GM21619 (cell line): ENCODE measurements around the gene CTCFL.

Experiments
- ATAC-seq: cut with Tn5 transposase; IDR thresholded peaks from one replicate; pipeline ENCODE4 v1.9.1; 2021; ENCODE audit not compliant: unreplicated experiment

CTCFL gene

DNA sequence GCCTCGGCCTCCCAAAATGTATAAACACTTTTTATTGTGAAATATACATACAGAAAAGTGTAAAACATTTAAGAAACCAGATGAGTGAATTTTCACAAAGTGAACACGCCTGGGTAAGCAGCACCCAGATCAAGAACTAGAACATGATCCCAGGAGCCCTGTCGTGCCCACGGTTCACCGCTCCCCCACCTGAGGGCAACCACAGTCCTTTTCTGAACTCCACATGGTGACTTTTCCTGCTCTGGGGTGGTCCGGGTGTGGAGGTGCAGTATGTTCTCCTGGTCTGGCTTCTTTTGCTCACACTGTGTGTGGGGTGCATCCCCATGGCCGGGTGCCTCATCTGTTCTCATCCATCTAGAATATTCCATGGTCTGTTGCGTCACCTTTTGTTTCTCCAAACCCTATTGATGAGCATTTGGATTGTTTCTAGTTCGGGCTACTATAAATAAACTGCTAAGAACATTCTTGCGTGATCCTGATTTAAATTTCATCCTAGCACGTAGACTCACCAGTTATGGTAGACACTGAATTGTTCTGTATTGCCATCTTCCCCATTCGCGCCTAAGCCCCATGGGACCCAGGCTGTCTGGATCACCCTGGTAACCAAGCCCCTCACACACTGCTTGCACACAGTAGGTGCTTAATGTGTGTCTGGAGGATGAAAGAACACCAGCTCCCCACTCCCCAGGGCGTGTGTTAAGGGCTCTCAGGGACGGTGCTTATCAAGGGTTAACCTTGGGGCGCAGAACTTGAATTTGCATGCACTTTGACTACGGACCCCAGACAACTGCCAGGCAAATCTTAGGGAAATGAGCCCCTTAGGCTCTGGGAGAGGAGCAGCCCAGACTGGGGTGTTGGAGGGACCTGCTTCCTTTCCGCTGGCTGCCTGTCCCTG, 56.2 kb downstream of the CTCFL start:
- no peak for ATAC-seq

DNA sequence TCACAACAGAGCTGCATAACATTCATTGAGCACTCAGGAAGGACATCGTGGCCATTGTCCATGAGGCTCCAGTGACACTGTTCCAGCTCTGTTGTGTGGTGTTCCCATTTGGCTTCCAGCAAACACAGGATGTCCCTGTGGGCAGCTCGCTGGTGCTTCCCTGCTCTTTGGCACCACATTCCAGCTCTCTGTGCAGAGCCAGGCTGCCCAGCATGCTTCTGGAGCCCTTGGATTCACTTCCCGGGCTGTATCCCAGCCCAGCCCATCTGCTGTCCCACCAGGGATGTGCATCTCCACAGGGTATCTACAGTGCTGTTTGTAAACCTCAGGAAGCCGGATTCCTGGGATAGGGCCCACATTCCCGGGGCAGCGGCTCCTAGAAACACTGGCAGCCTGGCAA, 57.2 kb downstream of the CTCFL start:
- no peak for ATAC-seq

DNA sequence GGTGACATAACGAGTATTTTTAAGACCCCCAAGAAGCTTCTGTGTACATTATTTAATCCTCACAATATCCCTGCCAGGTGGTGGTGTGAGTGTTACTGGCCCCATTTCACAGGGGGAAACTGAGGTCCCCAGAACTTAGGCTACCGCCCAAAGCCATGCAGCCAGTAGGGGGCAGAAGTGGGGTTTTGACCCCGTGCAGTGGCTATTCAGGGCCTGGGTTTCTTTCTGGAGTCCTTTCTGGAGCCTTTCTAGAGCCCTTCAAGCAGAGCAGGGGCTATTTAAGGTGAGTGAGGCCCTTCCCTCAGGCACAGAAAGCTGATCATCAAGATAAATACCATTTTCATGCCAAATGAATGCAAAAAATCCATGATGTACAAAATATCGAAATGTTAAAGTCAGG, 59.0 kb downstream of the CTCFL start:
- ATAC-seq = no peak

DNA sequence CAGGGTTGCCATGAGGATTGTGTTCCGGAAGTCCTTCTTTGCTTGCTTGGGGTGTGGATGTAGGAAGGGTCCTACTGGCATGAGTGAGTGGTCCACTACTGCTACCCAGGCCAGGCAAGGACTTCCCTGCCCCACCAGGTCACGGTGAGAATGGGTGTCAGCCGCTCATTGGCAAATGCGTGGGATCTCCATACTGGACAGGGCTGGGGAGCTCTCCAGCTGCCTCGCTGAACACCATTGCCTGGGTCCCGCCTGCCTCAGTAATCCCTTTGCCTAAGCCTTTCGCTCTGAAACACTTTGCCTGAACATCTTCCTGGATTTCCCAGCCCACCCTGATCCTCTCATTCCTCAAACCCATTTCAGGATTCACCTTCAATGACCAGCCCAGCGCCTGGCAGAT, 59.5 kb downstream of the CTCFL start:
- ATAC-seq = no peak

DNA sequence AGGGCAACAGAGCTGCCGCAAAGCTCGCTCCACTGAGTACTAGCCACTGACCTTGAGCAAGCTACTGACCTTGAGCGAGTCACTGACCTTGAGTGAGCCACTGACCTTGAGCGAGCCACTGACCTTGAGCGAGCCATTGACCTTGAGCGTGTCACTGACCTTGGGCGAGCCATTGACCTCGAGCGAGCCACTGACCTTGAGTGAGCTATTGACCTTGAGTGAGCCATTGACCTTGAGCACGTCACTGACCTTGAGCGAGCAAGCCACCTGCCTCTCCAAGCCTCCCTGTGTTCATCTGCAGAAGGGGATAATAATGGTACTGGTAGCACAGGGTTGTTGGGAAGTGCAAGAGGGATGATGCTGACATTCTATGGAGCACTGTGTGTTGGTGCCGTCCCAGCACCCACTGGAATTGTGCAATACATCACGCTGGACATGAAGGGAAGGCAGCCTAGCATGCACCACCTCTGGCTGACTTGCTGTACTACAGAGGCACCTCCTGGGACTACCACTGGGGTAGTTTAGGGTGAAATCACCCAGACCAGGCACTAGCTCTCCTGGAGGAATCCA, 60.2 kb downstream of the CTCFL start:
- ATAC-seq = no peak

DNA sequence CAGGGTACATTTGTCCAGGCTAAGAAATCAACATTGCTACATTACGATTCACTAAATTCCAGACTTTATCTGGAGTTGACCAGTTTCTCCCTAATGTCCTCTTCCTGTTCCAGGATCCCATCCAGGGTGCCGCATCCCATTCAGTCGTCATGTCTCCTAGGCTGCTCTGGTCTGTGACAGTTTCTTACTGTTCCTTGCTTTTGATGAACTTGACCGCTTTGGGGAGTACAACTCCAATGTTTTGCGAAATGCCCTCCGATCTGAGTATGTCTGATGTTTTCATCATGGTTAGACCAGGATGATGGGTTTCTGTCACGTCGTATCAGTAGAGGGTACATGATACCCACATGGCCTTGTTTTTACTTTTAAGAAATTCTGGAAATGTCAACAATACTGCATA, 62.2 kb downstream of the CTCFL start:
- no peak for ATAC-seq

DNA sequence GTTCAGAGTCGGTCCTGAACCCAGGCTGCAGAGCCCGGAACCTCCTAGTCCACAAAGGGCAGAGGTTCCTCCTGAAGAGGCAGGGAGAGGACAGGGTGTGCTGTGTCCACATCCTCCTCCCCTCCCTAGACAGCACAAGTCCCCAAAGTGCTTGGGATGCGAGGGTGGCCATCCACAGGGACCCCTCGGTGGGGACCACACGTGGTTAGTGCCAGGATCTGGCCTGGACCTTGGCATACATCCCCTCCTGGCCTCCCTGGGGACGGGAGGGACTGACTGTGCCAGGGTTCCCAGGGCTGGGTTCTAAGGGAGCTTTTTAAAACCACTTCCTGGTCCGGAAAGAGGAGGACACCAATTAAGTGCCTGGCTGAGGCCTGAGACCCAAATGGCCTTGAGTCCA, 63.2 kb downstream of the CTCFL start:
- no peak for ATAC-seq

DNA sequence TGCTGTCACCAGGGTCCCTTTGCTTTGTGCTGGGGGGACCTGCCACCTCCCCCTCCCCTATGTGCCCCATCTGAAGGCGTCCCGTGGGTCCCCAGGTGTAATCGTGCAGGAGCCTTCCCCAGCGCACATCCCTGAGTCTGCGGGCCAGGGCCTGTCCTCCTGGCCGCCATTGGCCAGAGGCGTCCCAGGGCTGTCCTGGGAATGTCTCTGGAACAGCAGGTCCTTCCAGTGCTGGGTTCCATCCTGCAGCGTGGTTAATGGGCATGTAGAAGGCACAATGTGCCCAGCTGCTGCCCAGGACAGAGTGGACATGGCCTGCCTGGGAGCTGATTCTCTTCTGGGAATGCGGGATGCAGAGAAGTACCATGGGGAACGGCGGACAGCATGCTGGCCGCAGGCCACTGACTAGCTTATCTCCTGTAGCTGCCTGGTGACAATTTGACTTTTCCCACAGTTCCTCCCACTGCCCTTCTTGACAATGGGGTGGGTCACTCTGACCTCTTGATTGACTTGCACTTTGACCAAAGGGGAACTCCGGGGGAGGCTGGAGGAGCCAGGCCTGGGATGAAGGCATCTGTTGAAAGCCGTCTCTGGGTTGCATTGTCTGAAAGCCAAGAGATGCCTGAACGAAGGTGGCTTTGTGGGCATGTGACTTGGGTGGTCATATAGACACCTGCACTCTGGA, 64.0 kb downstream of the CTCFL start:
- no peak for ATAC-seq

DNA sequence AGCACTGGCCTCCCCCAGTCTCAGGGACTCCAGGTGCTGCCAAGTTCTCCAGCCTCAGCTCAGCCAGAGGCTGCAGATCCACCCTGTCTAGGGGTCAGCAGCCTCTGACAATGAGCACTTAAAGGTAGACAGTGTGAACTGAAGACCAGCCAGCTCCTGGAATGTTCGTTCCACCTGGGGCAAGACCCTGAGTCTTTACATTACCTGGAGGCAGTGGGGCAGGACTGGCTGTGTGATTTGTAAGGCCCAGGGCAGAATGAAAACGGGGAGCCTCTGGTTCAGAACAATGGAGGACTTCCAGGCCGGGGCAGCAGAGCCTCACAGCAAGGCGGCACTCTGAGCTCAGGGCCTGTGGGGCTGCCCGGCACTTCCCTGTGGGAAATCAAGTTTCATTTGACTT, 65.0 kb downstream of the CTCFL start:
- ATAC-seq = no peak

DNA sequence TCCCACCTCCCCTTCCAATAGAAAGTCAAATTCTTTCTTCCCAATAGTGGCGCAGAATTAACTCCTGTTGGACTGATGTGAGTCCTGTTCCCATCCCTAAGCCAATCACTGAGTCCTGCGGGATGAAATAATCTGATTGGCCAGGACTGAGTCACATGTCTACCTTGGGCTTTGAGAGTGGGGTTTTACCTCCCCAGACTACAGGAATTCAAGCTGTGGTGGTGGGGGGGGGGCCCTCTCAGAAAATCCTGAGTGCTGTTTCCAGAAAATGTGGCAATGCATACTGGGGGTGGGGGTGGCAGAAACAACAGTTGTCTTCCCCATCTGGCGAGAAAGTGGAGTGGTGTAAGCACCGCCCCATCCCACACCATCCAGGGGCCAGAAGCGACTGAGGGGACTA, 65.7 kb downstream of the CTCFL start:
- no peak for ATAC-seq

DNA sequence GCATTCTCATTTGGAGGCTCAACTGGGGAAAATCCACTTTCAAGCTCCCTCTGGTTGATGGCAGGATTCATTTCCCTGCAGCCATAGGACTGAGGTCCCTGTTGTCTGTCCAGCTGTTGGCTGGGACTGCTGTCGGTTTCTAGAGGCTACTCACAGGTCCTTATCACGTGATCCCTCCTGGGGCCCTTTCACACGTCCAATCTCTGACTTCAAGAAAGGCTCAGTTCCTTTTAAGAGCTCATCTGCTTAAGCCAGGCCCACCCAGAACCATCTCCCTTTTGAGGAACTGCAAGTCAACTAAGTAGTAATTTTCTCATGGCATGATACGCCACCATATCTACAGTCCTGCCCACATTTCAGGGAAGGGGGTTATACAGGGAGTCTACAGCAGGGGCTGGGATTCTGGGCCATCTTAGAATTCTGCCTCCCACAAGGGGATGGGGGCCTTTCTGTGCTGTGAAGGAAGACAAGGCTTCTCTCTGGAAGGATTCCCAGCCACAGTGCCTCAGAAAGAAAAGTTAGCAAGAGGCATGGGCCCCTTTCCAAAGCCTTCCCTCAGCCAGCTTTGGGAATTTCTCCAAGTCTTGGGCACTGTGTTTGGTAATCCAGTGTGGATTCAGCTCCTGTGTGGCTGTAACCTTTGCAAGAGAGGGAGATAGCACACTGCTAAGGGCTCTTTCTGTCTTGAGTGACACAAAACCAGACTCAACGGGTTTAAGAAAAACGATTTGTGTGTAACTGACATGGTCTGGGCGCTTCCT, 66.4 kb downstream of the CTCFL start:
- no peak for ATAC-seq

DNA sequence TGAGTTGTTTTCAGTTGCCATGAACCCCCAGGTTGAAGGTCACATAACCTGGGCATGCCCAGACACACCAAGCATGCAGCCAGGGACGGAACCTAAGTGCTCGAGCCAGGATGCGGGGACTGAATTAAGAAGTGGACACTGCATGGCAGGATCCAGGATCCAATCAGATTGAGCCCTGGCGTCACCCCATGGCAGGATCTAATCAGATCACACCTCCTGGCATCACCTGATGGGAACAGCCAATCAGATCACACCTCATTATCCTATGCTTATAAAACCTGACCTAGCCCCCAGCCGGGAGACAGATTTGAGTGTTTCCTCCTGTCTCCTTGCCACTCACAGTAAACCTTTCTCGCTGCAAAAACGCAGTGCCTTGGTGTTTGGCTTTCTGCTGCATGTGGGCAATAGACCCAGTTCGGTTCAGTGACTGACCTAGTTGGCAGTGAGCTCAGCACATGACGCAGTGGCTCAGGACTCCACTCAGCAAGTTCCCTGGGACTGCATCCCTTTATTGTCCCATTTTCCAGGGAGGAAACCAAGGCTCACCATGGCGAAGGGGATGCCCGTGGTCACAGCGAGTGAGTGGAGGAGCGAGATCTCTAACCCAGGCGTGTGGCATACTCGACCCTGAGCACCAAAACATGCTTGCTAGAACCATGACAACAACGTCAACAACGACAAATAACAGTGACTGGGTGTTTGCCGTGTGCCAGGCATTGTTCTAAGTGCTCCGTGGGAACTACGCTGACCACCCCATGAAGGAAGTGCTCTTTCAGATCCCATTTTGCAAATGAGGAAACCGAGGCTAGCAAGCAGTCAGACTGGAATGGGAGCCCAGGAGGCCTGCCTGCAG, 67.5 kb downstream of the CTCFL start:
- ATAC-seq = no peak

DNA sequence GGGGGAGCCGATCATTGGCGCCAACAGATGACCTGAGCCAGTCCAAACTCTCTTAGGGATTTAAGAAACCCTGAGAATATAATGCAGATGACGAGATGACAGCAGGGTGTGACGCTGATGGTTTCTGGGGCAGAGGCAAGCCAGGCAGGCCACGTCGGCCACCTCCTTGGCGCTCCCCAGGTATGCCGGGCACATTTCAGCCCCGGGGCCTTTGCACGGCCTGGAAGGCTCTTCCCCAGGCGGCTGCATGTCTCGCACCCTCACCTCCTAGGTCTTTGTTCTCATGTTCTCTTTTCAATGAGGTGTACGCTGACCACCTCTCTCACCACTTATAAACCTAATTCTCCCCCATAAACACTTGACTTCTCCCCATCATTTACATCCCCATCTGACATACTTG, 68.8 kb downstream of the CTCFL start:
- ATAC-seq = no peak

DNA sequence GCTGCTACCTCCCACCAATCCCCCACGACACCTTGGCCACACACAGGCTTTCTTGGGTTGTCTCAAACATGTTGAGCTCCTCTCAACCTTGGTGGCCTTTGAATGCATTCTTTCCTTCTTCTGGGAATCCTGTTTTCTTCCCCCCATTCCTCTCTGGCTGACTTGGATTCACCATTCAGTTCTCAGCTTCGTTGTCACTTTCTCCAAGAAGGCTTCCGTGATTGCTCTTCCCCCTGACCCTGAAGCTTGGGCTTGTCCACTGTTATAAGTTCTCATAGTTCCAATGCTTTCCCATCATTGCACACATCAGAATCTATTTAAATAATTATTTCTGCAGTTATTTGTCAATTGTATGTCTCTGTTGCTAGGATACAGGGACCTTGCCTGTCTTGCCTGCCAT, 69.6 kb downstream of the CTCFL start:
- ATAC-seq = no peak

DNA sequence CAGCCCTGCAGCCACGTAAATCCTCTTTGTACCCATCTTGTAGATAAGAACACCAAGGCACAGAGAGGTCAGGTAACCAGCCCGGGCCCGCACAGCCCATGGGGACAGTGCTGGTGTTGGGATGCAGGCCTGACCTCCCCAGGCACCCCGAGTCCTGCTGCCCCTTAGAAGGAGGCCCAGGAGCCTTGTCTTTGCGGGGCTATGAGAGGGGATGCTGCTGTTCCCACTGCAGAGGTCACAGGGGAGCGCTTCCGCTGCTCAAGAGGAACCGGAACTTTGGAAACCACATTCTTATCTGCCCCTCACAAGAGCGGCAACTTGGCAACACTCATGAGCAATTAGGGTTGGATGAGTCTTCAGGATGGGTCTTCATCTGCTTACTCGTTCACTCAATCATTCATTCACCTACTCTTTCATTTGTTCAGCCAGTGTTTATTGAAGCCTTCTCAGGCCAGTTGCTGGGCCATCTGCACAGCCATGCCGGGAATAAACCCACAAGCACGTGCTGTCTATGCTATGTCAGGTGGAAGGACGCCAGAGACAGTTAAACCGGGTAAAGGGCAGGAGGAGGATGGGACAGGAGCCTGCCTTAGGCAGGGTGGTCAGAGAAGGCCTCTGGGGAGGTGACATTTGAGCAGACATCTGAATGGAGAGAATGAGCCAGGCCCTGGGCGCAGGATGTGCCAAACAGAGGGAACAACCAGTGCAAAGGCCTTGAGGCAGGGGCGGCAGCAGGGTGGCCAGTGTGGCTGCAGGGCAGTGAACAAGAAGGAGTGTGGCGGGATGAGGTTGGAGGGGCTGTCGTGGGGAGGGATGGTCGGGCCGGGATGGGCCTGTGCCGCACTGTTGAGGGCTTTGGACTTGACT, 72.9 kb downstream of the CTCFL start:
- ATAC-seq = no peak

DNA sequence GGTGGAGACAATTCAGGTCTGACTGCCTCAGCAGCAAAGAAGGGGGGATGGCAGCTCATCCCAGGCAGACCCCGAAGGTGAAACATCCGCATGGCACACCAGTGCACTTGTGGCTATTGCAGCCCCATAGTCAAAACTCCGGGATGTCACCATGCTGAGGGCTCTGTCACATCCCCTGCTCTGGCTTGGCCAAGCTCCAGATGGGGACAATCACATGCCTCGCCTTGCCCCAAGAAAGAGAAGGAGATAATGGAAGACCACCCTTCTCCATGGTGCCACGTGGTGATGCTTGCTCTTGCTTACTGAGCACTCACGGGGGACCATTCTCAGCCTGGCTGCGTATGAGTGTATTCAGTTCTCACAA, 73.5 kb downstream of the CTCFL start:
- ATAC-seq = no peak

DNA sequence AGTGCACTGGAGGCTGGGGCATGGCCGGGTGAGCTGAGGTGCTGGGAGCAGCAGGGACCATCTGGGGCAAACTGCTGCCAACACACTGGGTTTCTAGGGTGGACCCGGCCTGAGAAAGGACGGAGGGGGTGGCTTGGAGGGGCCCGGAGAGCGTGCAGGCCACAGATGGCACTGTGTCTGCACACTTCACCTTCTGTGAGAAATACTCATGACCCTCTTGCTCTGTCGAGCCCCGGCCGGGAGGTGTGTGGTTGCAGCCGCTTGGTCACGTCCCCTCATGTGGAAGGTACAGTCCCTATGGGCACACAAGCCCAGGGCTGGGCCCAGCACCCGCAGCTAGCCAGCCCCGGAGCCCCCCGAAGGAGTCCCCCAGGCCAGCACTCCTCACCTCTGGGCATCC, 74.0 kb downstream of the CTCFL start:
- ATAC-seq = peak; percentile 35

DNA sequence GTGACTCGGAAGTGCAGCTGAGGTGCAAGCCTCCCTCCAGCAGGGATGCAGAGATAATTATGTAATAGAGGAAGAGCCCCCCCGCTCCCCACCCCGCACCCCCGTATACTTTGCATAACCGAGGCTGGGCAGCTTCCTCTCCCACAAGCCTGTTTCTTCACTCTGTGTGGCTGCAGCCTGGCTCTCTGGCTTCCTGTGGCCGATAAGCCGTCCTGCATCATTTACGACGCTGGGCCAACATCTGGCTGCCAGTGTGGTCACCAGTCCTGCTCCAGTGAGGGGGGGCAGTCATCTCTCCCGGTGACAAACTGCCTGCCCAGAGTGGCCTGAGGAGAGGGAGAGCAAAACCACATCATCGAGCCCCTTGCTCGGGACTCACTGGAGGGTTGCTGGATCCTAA, 74.5 kb downstream of the CTCFL start:
- peak; percentile 78 for ATAC-seq
